Osteocyte (in vitro differentiated cells): ENCODE results near the gene PSPC1. TPM values are rescaled to one million over a fixed set of nuclear protein-coding genes. Genes with fewer than 3 reads are reported as not detected.

ENCODE experiments used
- DNase-seq: peaks from one replicate; pipeline ENCODE4 v3.0.0; 2021; ENCODE audit warnings: mixed read lengths; ENCODE audit not compliant: unreplicated experiment; ENCODE audit errors: extremely low spot score
- H3K27ac Mint-ChIP-seq: one replicate; pipeline ENCODE4 v1.8.0; 2021; ENCODE audit warnings: mild to moderate bottlenecking, mixed read lengths; ENCODE audit not compliant: unreplicated experiment
- H3K27me3 Mint-ChIP-seq: one replicate; pipeline ENCODE4 v1.8.0; 2021; ENCODE audit warnings: mixed read lengths; ENCODE audit not compliant: unreplicated experiment
- H3K36me3 Mint-ChIP-seq: one replicate; pipeline ENCODE4 v1.8.0; 2021; ENCODE audit warnings: mixed read lengths; ENCODE audit not compliant: unreplicated experiment
- H3K4me1 Mint-ChIP-seq: one replicate; pipeline ENCODE4 v1.8.0; 2021; ENCODE audit warnings: mixed read lengths; ENCODE audit not compliant: unreplicated experiment
- H3K4me3 Mint-ChIP-seq: one replicate; pipeline ENCODE4 v1.8.0; 2021; ENCODE audit warnings: mild to moderate bottlenecking, moderate library complexity, mixed read lengths; ENCODE audit not compliant: unreplicated experiment
- H3K9me3 Mint-ChIP-seq: one replicate; pipeline ENCODE4 v1.8.0; 2021; ENCODE audit warnings: mixed read lengths; ENCODE audit not compliant: unreplicated experiment
- CTCF ChIP-seq: fragments of 200-600 bp; sonication (generic); IDR thresholded peaks from 2 replicates; pipeline ENCODE4 v1.5.0; 2021; ENCODE audit warnings: antibody characterized with exemption, mild to moderate bottlenecking, moderate library complexity
- total RNA-seq: library from RNA; stranded (reverse); gene quantifications from 2 replicates; pipeline ENCODE4 v1.2.1, GENCODE V29; 2021

The PSPC1 gene
- total RNA-seq, 1 donor from 2014 or later, result 62.8 TPM

- TF ChIP-seq CTCF, result no peak
- no peaks in the 10 kb centered on the region for H3K9me3 Mint-ChIP-seq
- H3K27me3 Mint-ChIP-seq, result no peaks in the 10 kb centered on the region
- H3K4me1 Mint-ChIP-seq, result peaks cover 4% of the 10 kb centered on the region
- H3K4me3 Mint-ChIP-seq, result no peak overlapping the region
- no peak overlapping the region for H3K27ac Mint-ChIP-seq
- peaks cover 67% of the 10 kb centered on the region for H3K36me3 Mint-ChIP-seq
- DNase-seq, result no peak
These were observed 112.6 kb downstream of the PSPC1 start for GRCh38 chr13:19670147-19670546.

- H3K4me1 Mint-ChIP-seq, result peaks cover 4% of the 10 kb centered on the region
- no peak overlapping the region for H3K4me3 Mint-ChIP-seq
- no peak overlapping the region for H3K27ac Mint-ChIP-seq
- TF ChIP-seq CTCF, result no peak
- no peak for DNase-seq
- H3K36me3 Mint-ChIP-seq, result peaks cover 65% of the 10 kb centered on the region
- H3K9me3 Mint-ChIP-seq, result no peaks in the 10 kb centered on the region
- H3K27me3 Mint-ChIP-seq, result no peaks in the 10 kb centered on the region
These were observed 114.0 kb downstream of the PSPC1 start for GRCh38 chr13:19668778-19669177.

- no peak for DNase-seq
These were observed 117.3 kb downstream of the PSPC1 start for GRCh38 chr13:19665427-19665859.

GRCh38 chr13:19664481-19665230, 118.1 kb downstream of the PSPC1 start:
- no peak for DNase-seq
- H3K27me3 Mint-ChIP-seq, result no peaks in the 10 kb centered on the region
- no peaks in the 10 kb centered on the region for H3K4me1 Mint-ChIP-seq
- H3K36me3 Mint-ChIP-seq, result peaks cover 59% of the 10 kb centered on the region
- H3K27ac Mint-ChIP-seq, result no peak overlapping the region
- H3K4me3 Mint-ChIP-seq, result no peak overlapping the region
- no peak for TF ChIP-seq CTCF
- H3K9me3 Mint-ChIP-seq, result no peaks in the 10 kb centered on the region

More at GRCh38 chr13:19665427-19665859, 117.3 kb downstream of the PSPC1 start:
- no peaks in the 10 kb centered on the region for H3K27me3 Mint-ChIP-seq
- TF ChIP-seq CTCF, result no peak
- H3K4me3 Mint-ChIP-seq, result no peak overlapping the region
- H3K36me3 Mint-ChIP-seq, result peaks cover 64% of the 10 kb centered on the region
- H3K4me1 Mint-ChIP-seq, result peaks cover 4% of the 10 kb centered on the region
- H3K27ac Mint-ChIP-seq, result no peak overlapping the region
- no peaks in the 10 kb centered on the region for H3K9me3 Mint-ChIP-seq

- Mint-ChIP-seq H3K27ac (no peak overlapping the region), H3K4me3 (no peak overlapping the region), H3K27me3 (no peaks in the 10 kb centered on the region), H3K36me3 (peaks cover 61% of the 10 kb centered on the region), H3K4me1 (no peaks in the 10 kb centered on the region), H3K9me3 (no peaks in the 10 kb centered on the region)
- no peak for TF ChIP-seq CTCF
- no peak for DNase-seq
These were observed 119.2 kb downstream of the PSPC1 start for GRCh38 chr13:19663416-19663979.
